ENCODE measurements around the gene FOXD2. TPM values are rescaled to one million over a fixed set of nuclear protein-coding genes. Genes with fewer than 3 reads are reported as not detected.
A peak's percentile ranks its signal among the peaks of the same experiment; 100 is the strongest.

Gene FOXD2
- polyA plus RNA-seq, 3 donors, result 6.0 to 9.0 (median 6.8) TPM

DNA sequence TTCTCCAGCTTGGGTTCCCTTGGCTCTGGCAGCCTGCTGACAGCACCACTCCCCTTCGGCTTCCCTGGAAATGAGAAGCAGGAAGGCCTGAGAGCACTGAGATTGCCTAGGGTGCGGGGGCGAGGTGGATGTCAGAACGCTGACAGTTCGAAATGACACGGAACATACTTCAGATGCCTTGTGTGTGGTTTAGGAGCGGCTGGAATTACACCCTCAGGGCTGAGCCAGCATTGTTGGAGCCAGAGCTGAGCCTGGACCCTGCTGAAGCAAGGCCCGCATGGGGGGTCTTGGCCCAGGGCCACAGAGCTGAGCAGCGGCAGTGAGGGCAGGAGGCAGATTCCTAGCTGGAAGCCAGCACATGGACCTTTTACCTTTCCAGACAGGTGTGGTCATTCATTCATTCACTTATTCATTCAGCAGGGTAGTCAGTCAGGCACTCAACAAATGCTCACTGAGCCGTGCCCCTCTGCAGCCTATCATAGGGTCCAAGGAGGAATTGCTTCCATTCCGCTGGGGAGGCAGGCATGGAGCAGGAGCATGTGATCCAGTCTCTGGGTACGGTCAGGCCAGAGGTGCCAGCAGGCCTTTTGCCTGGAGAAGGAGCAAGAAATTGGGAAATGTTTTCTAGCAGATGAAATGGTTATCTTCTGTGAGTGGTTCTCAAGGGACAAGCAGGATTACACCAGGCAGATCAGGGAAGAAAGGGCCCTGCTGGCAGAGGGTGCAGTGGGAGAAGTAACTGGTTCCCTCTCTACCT is 28.4 kb upstream of the FOXD2 start:
- DNase-seq (ENCODE audit: extremely low read depth in 1 of 11, low read depth in 9 of 11, low spot score in 4 of 11), result peak in 3 of 11 donors; percentile 29 to 56 (median 47)

DNA sequence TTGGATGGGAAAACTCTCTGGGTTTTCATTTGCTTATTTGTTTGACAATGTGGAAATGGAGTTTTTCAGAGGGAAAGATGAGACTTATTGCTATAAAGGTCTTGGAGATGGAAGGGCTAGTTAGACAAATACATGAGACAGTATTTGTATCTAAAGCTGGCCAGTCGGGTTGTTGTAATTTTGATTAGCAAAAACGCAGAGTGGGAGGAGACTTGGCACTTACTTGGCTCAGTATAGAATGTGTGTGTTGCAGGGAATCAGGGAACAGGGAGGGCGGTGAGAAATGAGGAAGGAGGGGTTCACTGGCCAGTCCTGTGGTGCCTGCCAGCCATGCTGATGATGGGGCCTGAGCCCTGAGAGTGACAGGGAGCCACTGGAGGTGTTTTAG is 27.8 kb upstream of the FOXD2 start:
- no peak for DNase-seq (ENCODE audit: extremely low read depth in 1 of 11, low read depth in 9 of 11, low spot score in 4 of 11)

DNA sequence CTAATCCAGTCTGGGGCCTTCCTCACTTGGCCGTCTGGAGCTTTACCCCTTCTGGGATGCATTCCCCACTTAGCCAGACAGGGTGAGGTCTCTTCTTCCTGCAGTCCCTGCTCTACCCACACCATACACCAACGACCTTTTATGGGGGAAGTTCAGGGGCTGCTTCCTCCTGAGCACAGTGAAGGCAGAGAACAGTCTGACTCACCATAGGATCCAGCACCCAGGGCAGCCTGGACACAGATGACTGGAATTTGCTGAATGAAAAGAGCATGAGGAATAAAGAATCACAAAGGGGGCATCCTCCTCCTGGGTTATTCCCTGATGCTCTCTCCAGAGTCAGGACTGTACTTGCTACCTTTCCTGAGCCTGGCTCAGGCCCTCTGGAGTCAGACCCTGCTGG is 26.4 kb upstream of the FOXD2 start:
- DNase-seq (ENCODE audit: extremely low read depth in 1 of 11, low read depth in 9 of 11, low spot score in 4 of 11), result no peak

DNA sequence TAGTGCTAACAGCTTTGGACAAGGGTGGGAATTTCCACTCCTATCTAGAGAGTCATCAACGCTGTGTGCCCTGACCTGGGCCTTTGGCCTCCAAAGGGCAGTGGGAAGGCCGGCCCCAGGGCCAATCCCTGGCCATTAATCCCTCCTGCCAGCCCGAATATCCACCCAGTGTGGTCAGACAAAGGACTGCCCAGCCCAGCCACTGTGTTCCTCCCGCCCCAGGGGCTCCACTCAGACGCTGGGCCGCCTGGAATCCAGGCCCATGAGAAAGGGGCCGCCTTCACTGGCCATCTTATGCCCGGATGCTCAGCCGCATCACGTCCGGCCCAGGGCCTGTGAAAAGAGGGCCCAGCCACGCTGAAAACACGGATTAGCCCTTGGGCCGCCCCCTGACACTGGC is 25.4 kb upstream of the FOXD2 start:
- DNase-seq (ENCODE audit: extremely low read depth in 1 of 11, low read depth in 9 of 11, low spot score in 4 of 11), result no peak

DNA sequence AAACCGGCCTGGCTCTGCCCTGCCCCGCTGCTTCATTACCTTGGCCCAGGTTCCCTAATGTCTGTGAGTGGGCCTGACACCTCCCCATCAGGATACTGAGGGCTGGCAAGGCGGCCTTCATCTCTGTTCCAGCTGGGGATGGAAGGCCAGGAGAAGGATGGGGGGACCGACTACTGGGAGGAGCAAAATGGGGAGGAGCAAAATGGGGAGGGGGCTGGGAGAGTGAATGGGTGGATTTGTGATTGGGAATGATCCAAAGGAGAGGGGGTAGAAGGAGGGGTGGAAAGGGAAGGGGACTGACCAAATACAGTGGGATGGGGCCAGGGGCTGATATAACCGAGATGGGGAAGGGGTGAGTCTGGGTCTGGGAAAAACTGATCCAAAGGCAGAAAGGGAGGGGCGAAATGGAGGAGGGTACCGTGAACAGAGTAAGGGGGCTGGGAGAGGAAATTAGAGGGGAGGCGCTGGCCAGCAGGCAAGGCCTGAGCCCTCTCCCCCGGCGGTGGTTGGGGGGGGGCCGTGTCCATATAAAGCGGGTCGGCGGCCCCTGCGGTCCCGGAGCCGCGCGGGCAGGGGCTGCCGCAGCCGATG is 22.0 kb upstream of the FOXD2 start, which contains the start of gene FOXE3:
Gene FOXE3 (plus strand): TSS at position 558 of the 591 bp plus-strand sequence. CDS start 31 bp downstream, at position 589.
- no peak for DNase-seq (ENCODE audit: extremely low read depth in 1 of 11, low read depth in 9 of 11, low spot score in 4 of 11)

DNA sequence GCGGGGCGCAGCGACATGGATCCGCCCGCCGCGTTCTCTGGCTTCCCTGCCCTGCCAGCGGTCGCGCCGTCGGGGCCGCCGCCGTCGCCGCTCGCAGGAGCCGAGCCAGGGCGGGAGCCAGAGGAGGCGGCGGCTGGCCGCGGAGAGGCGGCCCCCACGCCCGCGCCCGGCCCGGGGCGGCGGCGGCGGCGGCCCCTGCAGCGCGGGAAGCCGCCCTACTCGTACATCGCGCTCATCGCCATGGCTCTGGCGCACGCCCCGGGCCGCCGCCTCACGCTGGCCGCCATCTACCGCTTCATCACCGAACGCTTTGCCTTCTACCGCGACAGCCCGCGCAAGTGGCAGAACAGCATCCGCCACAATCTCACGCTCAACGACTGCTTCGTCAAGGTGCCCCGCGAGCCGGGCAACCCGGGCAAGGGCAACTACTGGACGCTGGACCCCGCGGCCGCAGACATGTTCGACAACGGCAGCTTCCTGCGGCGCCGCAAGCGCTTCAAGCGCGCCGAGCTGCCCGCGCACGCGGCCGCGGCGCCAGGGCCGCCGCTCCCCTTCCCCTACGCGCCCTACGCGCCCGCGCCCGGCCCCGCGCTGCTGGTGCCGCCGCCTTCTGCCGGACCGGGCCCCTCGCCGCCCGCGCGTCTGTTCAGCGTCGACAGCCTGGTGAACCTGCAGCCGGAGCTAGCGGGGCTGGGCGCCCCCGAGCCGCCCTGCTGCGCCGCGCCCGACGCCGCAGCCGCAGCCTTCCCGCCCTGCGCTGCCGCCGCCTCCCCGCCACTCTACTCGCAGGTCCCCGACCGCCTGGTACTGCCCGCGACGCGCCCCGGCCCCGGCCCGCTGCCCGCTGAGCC is 21.3 kb upstream of the FOXD2 start:
- no peak for DNase-seq (ENCODE audit: extremely low read depth in 1 of 11, low read depth in 9 of 11, low spot score in 4 of 11)

DNA sequence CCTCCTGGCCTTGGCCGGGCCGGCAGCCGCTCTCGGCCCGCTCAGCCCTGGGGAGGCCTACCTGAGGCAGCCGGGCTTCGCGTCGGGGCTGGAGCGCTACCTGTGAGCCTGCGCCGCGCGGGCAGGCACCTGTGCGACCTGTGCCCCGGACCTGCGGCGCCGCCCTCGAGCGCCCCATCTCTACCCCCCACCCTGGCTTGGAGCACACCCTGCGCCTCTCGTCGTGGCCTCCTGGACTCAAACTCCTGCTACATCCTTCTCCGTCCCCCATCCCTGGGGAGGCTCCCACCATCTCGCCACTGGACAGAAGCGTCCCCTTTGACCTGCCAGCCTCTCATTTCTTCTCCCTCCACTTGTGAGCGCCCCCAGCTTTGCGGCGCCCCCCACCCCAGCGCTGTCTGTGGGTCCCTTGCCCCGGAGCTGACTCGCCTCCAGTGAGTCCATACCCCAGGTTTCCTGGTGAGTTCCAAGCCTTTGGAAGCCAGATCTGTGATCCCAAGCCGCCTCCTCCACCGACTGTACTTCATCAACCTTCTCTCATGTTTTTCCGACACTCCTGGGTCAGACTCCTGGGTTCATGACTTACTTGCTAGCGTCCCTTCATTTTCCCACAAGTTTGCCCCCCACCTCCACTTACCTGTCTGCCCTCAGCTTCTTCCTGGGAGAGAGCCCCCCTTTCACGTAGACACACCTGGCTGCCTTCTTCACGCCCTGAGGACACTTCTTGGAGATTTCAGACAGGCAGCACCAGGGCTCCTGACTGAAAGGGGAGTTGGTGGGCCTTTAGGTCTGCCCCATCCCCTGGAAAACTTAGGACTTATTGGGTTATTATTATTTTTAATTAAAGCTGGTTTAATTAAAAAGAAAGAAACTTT is 20.4 kb upstream of the FOXD2 start:
- no peak for DNase-seq (ENCODE audit: extremely low read depth in 1 of 11, low read depth in 9 of 11, low spot score in 4 of 11)

DNA sequence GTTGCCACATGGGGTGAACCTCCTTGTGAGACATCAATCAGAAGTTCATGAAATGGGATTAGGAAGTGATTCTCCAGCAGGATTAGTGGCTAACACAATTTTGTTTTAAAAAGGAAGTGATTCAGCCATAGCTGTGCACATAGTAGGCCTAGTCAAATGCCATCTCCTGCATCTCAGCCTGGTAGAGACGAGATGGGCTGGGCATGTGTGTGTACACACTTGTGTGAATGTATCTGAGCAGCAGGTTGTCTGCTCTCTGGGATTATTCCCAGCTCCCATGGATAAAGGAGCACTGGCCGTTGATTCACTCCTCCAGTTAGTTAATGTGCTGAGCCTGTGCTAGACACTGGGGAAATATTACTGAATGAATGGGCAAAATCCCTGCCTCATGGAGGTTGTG is 19.7 kb upstream of the FOXD2 start:
- no peak for DNase-seq (ENCODE audit: extremely low read depth in 1 of 11, low read depth in 9 of 11, low spot score in 4 of 11)

DNA sequence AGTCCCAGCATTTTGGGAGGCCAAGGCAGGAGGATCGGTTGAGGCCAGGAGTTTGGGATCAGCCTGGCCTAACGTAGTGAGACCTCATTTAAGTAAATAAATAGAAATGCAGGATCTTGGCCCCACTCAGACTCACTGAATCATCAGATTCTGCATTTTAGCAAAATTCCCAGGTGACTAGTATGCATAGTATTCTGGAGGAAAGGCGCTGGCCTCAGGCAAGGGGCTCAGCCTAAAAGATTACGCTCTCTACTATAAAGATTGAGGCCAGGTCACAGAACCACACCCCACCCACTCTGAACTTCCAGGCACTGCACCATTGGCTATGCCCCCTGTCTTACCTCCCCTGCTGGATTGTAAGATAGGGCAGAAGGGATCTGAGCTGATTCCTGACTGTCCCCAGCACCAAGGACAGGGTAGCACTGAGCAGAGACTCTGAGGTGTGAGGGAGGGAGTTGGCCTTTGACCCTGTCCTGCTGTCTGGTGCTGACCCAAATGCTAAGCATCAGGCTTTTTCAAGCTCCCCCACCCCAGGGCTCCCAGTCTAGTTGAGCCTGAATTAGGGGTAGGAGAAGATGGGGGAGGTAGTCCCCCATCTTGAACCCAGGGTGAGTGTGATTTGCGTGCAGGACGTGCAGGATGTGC is 19.0 kb upstream of the FOXD2 start:
- no peak for DNase-seq (ENCODE audit: extremely low read depth in 1 of 11, low read depth in 9 of 11, low spot score in 4 of 11)

DNA sequence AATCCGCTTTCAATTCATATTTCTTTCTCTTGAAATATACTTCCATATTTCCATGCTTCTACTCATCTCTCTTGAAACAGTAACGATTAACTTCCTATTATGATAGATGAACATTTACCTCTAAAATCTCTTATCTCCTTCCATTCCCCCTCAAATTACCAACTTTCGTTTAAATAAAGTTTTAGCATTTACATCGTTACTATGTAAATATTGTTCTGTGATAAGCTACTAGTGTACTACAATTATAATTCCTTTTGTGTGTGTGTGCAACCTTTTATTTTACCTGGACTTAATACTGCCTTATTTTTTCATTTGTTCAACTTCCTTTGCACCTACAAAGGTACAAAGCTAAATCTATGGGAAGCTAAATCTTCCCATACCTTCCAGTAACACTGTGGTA is 17.3 kb upstream of the FOXD2 start:
- no peak for DNase-seq (ENCODE audit: extremely low read depth in 1 of 11, low read depth in 9 of 11, low spot score in 4 of 11)

DNA sequence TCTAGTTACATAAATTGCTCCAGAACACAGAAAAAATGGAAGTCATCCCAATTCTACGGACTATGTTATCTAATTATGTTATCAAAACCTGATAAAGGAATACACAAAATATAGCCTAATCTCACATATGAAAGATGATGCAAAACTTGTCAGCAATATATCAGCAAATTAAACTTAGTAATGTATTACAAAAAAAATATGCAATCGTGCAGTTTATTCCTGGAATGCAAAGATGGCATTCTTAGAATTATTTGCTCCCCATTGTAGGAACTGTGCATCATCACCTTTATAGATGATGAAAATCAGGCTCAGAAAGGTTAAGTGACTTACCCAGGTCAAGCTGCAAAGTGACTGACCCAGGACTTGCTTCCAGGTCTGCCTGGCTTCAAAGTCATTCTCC is 14.0 kb upstream of the FOXD2 start:
- no peak for DNase-seq (ENCODE audit: extremely low read depth in 1 of 11, low read depth in 9 of 11, low spot score in 4 of 11)

DNA sequence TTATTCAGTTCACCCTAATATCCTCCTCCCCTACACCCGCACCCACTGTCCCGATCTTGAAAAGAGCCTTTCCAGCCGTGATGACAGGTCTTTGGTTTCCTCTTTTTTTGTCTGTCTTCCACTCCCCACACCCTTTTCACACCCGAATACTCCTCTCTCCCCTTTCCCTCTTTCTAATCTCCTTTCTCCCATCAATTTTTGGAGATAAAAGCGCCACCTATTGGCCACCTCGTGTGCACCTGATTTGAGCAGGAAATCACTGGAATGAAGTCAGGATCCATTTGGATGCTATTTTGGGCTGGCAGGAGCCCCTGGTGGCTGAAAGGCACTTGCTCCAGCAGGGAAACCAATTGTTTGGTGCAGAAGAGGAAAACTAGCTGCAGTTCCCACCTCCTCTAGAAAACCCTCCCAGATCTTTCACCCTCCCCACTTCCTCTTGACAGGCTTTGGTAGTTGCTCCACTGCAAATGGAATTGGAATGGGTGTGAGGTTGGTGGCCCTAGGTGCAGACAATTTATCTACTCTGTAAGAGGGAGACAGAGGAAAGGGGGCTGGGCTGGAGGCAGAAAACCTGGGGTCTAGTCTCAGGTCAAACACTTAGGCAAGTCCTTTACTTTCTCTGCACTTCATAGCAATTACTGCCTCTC is 13.4 kb upstream of the FOXD2 start:
- DNase-seq (ENCODE audit: extremely low read depth in 1 of 11, low read depth in 9 of 11, low spot score in 4 of 11), result no peak

DNA sequence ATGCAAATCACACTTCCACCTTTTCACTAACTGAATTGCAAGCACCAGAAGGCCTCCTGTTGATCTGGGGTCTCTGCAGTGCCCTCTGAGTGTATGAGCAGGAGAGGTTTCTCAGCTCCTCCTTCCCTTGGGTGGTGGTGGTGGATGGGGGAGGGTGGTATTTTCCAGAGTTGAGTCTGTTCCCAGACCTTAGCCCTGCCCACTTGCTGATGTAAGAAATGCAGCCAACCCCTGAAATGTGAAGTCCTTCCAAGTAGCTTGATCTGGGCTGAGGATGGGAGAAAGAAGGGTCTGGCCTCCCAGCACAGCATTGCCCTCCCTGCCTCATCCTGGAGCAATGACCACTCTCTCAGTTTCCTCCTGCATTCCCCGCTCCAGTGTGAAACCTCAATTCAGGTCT is 6.3 kb upstream of the FOXD2 start:
- DNase-seq (ENCODE audit: extremely low read depth in 1 of 11, low read depth in 9 of 11, low spot score in 4 of 11), result no peak

DNA sequence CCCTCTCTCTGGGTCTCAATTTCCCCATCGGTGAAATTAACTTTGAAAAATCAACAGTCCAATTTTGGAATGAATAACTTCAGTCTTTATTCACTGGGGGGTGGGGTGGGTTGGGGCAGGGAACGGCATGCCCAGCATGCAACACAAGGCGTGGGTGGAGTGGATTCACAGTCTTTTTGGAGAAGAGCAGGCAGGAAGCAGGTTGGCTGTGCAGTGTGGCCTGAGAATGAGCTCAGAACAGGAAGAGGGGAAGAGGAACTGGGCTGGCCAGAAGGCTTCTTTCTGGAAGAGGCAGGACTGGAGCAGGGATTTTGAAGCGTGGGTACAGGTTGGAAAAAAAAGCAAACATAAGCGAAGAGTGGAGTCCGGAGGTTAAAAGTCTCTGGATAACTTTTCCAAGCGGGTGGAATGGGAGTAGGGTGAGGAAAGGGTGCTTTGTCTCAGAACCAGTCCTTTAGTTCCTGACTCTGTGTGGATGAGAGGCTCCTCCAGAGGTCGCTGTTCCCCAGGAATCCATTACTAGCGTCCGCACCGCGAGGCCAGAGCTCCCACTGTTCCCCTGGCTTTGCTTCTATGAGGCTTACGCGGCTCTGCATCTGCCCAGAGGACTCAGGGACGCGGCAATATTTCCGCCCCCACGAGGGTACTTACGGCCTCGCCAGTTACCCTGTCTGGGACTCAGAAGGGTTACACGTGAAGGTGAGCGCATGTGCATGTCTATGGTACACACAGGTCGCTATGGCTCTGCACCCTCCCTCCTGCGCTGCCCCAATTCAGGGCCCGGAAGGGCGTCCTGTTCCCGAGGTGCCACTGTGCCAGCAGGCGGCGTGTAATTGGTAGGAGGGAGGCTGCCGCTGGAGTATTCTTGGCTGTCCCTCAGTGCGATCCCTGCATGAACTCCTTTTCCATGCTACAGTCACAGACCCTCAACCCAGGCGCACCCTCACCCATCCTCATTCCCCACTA is 5.5 kb upstream of the FOXD2 start:
- DNase-seq (ENCODE audit: extremely low read depth in 1 of 11, low read depth in 9 of 11, low spot score in 4 of 11), result peak in 9 of 11 donors; percentile 62 to 86 (median 84)

DNA sequence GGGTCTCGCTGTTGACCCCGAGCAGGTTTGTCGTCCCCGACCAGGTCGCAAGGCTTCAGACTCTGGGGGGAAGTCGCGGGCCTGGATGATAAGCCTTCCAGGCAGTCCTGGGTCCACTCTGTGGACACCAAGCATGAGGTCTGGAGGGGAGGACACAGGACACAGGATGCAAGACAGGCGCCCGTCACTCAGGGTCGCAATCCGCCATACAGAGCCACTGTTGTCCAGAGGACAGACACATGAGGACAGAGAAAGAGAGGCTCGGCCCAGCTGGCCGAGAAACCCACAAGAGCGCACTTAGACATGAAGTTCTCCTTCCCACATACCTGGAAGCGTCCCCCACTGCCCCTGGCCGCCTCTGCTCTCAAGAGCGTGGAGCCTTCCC is 4.8 kb upstream of the FOXD2 start:
- DNase-seq (ENCODE audit: extremely low read depth in 1 of 11, low read depth in 9 of 11, low spot score in 4 of 11), result no peak

DNA sequence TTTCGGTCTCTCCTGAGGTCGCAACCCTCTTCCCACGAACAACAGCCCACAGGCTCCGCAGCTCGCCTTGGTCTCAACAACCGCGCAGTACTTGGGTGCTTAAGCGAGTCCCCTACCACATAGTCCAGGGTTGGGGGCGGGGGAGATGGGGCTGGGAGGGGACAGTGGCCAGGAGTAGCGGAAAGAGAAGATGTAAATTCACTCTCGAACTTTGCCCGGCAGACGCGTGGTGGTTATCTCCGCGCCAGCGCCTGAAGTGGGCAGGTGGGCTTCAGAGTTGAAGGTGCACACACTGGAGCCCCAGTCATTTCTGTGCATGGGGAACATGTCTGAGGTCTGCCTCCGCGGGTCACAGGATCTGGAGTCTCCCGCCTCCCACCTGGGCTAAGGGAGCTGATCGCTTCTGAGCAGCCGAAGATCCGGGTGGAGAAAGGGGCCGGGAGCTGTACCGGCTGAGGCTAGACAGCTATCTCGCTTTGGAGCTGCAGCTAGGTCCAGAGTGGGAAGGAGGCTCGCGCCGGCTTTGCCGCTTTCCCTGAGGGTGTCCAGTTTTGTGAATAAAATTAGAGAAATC is 4.3 kb upstream of the FOXD2 start:
- DNase-seq (ENCODE audit: extremely low read depth in 1 of 11, low read depth in 9 of 11, low spot score in 4 of 11), result no peak
